WTC11 (cell line): ENCODE measurements around the gene GZMA.

Experiments used
- NFYB ChIP-seq: sonication (generic); formaldehyde crosslinking; conservative IDR thresholded peaks from 2 replicates; pipeline ENCODE4 v1.8.0; 2022; ENCODE audit warnings: low read depth, missing genetic modification reagents
- RORB ChIP-seq: fragments of 250-450 bp; sonication (Bioruptor Pico); IDR thresholded peaks from 2 replicates; pipeline ENCODE4 v1.9.0; 2021; ENCODE audit warnings: mild to moderate bottlenecking
- TF ChIP-seq, protein P1 (sequence below): fragments of 200-600 bp; IDR thresholded peaks from 2 replicates; pipeline ENCODE4 v1.8.0; 2022; ENCODE audit warnings: antibody characterized with exemption
- TF ChIP-seq, protein P2 (sequence below): sonication (generic); formaldehyde crosslinking; IDR thresholded peaks from 2 replicates; pipeline ENCODE4 v1.8.0; 2022; ENCODE audit warnings: mild to moderate bottlenecking, missing genetic modification reagents
- TF ChIP-seq, protein P3 (sequence below): sonication (generic); formaldehyde crosslinking; IDR thresholded peaks from 2 replicates; pipeline ENCODE4 v1.8.1; 2022; ENCODE audit warnings: missing genetic modification reagents, borderline replicate concordance

DNA sequence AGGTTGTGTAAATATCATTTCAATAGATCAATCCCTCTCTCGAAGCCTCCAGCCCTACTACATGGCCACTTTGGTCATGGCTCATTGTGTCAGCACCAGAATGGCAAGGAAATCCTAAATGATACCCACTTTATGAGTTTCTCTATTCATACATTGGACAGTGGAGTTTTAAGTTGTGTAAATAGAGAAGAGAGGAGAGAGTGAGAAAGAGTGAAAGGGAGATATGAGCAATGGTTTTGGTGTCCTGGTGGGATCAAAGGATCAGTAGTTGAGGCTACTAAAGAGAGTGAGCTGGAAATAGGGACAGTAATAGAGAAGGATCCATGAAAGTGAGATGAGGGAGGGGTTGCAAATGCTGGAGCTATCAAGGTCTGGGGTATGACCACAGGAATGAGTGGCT, 31.5 kb upstream of the GZMA start:
- TF ChIP-seq, protein P1, sequence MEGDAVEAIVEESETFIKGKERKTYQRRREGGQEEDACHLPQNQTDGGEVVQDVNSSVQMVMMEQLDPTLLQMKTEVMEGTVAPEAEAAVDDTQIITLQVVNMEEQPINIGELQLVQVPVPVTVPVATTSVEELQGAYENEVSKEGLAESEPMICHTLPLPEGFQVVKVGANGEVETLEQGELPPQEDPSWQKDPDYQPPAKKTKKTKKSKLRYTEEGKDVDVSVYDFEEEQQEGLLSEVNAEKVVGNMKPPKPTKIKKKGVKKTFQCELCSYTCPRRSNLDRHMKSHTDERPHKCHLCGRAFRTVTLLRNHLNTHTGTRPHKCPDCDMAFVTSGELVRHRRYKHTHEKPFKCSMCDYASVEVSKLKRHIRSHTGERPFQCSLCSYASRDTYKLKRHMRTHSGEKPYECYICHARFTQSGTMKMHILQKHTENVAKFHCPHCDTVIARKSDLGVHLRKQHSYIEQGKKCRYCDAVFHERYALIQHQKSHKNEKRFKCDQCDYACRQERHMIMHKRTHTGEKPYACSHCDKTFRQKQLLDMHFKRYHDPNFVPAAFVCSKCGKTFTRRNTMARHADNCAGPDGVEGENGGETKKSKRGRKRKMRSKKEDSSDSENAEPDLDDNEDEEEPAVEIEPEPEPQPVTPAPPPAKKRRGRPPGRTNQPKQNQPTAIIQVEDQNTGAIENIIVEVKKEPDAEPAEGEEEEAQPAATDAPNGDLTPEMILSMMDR = no peak
- TF ChIP-seq NFYB (CRISPR knock-in tag) (no peak), RORB (no peak)
- TF ChIP-seq, protein P2, sequence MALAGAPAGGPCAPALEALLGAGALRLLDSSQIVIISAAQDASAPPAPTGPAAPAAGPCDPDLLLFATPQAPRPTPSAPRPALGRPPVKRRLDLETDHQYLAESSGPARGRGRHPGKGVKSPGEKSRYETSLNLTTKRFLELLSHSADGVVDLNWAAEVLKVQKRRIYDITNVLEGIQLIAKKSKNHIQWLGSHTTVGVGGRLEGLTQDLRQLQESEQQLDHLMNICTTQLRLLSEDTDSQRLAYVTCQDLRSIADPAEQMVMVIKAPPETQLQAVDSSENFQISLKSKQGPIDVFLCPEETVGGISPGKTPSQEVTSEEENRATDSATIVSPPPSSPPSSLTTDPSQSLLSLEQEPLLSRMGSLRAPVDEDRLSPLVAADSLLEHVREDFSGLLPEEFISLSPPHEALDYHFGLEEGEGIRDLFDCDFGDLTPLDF (CRISPR knock-in tag) = no peak
- TF ChIP-seq, protein P3, sequence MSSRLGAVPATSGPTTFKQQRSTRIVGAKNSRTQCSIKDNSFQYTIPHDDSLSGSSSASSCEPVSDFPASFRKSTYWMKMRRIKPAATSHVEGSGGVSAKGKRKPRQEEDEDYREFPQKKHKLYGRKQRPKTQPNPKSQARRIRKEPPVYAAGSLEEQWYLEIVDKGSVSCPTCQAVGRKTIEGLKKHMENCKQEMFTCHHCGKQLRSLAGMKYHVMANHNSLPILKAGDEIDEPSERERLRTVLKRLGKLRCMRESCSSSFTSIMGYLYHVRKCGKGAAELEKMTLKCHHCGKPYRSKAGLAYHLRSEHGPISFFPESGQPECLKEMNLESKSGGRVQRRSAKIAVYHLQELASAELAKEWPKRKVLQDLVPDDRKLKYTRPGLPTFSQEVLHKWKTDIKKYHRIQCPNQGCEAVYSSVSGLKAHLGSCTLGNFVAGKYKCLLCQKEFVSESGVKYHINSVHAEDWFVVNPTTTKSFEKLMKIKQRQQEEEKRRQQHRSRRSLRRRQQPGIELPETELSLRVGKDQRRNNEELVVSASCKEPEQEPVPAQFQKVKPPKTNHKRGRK = no peak
